Stimulated activated CD8-positive, alpha-beta memory T cell treated with anti-CD3 and anti-CD28 coated beads, Interleukin-7, amount 100 ng/mL, for 24 hours (primary cell): ENCODE data around the gene DOHH.

Experiments used
- DNase-seq: peaks from one replicate; pipeline ENCODE4 v3.0.0-alpha.2; 2020; ENCODE audit warnings: low read depth

Gene DOHH

DNA sequence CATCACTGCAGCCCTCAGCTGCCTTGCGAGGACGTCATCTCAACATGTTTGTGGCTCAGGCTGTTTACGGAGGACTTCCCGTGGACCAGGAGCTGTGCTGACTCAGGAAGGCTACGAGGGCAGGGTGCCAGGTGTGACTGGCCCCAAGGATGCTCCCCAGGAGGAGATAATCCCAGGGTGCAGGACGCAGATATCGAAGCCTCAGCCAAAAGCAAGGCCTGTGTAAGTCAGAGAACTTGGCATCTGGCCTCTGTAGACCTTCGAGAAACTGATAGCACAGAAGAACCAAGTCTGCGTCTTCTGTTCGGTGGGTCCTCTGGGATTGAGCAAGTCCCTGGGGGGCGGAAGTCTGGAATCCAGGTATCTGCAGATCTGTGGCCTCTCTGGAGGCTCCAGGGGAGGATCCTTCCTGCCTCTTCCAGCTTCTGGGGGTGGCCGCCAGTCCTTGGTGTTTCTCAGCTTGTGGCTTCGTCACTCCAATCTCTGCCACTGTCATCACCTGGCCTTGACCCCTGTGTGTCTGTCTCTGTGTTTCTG lies 2.6 kb upstream of the DOHH start:
- no peak for DNase-seq

DNA sequence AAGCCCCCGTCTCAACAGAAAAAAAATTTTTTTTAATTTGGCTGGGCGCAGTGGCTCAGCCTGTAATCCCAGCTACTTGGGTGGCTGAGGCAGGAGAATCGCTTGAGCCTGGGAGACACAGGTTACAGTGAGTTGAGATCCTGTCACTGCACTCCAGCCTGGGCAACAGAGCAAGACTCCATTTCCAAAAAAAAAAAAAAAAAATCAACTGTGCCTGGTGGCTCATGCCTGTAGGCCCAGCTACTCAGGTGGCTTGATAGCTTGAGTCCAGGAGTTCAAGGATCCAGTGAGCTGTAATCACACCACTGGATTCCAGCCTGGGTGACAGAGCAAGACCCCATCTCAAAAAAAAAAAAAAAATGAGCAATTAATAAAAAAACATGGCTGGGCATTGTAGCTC lies 1.3 kb upstream of the DOHH start:
- no peak for DNase-seq

DNA sequence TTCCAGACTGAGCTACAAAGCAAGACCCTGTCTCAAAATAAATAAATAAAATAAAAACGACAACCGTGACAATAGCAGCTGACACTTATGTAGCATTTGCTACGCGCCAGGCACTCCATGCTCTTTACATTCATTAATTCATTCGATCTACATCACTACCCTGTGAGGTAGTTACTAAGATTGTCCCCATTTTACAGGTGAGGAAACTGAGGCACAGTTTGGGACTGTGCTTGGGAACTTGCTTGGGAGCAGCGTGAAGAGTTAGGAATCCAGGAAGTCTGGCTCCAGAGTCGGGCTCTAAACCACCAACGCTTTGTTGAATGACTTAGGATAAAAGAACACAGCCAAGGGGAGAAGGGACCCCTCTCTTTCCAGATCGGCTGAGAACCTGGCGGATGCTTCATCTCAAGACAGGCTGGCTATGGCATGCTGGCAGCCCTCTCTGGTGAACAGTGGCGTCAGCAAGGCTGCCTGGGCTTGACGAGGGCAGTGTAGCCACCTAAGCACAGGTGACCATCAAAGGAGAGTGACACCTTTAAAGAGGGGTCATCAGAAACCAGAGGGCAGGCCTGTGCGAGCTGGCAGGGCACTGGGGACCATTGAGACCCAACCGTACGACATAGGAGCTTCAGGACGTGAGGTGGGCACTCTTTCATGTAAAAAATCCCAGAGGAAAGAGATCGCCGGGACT lies 591 bp downstream of the DOHH start:
- no peak for DNase-seq

DNA sequence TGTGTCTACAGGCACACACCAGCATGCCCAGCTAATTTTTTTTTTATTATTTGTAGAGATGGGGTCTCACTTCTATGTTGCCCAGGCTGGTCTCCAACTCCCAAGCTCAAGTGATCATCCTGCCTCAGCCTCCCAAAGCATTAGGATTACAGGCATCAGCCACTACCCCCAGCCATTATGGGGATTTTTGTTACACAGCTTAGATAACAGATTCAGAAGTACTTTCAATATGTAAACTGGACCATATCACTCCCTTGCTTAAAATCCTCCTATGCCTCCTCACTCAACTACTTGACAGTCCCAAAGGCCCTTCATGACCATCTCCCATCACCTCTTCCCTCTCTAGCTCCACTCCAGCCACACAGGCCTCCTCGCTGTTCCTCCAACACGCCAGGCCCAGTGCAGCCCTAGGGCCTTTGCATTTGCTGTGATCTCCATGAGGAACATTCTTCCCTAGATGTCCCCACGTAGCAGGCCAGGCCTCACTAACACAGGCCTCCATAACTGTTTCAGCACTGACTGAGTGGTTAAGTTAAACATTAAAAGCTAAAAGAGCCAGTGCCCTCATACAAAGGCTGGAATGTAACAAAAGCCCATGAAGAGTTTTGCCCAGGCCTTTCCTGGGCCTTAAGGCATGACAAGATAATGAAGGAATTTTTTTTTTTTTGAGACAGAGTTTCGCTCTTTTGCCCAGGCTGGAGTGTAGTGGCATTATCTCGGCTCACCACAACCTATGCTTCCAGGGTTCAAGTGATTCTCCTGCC lies 2.5 kb downstream of the DOHH start:
- DNase-seq: no peak

DNA sequence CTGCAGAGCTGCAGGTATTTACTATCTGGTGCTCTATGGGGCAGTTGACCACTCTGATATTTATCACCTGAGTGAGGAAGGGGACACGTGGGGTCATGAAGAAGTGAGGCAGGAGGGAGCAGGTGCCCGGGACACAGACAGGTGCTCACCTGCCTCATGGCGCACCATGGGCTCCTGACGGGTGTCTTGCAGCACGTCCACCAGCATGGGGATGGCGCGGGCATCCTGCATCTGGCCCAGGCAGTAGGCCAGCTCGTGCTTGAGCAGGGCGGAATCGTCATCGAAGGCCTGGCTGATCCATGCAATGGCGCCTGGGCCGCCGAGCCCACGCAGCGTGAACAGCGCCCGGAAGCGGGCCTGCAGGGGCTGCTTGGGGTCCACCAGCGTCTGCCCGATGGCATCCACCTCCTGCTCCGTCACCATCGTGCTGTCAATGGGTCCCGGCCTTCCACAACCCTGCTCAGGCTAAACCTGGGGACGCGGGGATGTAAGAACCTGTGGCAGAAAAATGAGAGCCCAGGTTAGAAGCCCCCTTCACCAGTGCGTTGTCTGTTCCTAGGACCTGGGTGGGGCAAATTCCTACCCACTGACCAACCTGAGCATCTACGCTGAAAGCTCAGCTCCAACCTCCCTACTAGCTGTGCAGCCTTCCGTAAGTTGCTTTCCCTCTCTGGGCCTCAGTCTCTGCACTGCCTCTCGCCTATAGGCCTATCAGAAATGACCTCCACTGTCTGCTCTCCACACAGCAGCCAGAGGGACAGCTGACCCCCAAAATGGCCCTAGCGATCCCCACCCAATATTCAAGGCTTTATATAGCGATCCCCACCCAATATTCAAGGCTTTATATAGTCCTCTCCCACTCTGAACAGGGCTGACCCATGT lies 3.8 kb downstream of the DOHH start:
- DNase-seq: no peak

DNA sequence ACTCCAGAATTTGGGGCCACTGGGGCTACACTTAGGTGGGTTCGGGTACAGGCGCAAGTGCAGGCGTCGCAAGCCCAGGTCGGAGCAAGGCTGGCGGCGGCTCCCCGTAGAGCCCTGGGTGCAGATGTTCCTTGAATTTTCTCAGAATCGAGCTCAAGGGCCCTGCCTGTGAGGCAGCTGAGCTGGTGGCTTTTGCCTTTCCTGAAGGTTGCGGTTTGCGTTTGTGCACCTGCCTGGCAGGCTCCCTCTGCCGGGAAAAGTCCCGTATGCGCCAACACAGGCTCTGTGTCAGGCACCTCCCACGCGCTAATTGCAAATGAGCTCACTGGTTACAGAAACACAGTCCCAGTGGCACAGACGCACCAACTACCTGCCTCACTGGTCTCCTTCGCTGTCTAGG lies 5.9 kb downstream of the DOHH start:
- no peak for DNase-seq

DNA sequence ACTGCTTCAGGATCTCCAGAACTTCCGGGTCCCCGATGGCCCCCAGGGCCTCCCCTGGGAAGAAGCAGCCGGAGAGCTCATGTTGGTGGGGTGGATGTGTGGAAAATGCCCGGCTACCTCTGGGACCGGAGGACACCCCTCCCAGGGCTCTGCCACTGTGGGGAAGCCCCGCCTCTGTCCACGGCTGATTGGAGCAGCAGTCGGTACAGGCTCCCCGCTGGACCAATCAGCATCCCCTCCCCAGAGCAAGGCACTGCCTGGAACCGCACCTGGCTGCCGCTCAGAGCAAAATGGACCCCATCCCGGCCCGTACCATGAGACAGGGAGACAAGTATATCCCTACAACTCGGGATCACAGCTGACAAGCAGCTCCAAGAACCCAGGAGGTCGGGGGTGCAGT lies 6.4 kb downstream of the DOHH start:
- DNase-seq: no peak

DNA sequence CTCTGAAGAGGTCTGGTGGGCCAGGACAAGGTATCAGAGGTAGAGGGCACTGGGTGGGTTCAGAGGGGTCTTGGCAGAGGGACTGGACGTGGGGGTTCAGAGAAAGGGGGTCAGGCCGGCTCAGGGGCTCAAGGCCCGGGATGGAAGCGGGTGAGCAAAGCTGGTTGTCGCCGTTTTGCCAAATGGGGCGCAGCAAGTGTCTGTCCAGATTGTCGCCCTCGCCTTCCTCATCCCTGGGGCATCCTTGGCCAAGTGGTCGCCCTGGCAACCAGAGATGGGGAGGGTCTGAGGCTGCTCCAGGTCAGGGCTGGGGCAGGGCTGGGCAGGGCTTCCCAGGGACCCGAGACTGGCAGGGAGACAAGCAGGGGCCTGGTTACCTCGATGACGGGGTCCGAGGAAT lies 6.8 kb downstream of the DOHH start:
- no peak for DNase-seq

DNA sequence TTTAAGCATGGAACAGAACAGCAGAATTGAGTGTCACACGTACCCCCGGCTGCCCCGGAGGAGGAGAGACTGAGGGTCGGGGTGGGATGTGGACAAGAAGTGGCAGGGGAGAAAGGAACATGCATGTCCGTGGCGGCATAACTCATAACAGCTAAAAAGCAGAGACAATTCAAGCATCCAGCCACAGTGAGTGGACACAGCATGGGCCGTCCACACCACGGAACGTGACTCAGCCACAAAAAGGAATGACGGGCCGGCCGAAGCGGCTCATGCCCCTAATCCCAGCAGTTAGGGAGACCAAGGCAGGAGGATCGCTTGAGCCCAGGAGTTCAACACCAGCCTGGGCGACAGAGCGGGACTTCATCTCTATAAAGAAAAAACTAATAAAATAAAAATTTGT lies 7.6 kb downstream of the DOHH start:
- DNase-seq: no peak

DNA sequence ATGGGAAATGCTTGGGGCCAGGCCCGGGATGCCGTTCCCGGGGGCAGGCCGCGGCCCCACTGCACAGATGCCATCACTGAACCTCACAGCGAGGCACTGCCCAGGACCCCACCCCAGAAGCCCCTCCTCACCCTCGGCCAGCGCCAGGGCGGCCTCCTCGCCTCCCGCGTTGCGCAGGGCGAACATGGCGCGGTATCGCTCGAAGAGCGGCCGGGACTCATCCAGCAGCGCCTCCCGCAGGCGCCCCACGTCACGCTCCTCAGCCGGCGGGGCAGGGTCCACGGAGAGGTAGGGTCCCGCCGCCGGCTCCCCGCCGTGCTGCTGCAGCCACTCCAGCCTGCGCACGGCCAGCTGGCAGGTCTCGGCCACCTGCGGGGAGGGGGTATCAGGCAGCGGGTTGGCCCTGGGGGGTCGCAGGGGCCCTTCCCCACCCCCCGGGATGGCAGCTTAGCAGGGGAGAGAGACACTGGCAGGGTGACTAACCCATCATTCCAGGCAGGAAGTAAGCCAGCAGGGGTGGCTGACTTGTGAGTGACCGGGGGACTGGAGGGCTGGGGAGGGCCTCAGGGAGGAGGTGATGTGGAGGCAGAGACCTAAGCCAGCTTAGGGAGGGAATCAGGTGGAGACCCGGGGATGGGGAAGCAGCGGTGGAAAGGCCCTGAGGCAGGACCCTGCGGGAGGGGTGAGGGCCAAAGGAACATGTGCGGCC lies 8.2 kb downstream of the DOHH start:
- no peak for DNase-seq

DNA sequence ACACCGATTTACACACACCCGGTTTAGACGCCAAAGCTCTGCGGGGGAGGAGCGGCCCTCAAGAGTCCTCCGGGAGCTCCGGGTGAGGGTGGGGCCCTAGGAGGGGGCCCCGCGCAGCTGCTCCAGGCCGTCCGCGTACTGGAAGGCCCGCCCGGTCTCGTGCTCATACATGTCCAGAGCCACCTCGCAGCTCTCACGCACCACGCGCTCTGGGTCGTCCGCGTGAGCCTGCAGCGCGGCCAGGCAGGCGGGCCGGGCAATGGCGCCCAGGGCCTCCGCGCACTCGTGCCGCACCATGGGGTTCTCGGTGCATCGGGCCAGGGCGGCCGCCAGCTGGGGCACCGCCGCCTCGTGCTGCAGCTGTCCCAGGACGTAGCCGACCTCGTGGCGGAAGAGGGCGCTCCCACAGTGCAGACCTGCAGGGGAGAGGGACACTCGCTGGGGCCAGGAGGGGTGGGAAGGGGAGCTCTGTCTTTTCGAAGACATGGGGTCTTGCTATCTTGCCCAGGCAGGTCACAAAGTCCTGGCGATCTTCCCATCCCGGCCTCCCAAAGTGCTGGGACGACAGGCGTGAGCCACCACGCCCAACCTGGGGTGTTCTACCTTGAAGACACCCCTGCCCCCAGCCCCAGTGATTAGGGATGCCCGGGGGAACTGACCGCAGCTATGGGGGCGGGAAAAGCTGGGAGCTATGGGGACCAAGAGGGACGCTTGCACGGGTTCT lies 8.9 kb downstream of the DOHH start:
- no peak for DNase-seq

DNA sequence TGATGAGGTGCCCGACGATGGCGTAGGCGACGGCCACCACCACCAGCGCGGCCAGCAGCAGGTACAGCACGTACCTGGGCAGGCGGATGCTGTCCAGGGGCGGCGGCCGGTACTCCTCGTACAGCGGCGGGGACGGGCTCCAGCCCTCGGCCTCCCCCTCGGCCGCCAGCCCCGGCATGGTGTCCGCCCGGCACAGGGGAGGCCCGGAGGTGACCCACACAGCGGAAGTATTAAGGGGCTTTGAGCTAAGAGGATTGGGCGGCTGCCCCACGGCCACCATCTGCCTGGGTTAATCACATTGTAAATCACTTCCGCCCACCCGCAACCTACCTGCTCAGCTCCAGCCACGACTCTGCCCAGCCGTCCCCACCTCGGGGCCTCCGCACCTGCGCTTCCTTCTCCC lies 17.2 kb downstream of the DOHH start, which contains the start of gene SMIM44:
Gene SMIM44, minus strand, starts transcription at position 216 of the 403 bp plus-strand sequence. Its CDS starts 38 bp downstream, at position 178.
- DNase-seq: no peak

DNA sequence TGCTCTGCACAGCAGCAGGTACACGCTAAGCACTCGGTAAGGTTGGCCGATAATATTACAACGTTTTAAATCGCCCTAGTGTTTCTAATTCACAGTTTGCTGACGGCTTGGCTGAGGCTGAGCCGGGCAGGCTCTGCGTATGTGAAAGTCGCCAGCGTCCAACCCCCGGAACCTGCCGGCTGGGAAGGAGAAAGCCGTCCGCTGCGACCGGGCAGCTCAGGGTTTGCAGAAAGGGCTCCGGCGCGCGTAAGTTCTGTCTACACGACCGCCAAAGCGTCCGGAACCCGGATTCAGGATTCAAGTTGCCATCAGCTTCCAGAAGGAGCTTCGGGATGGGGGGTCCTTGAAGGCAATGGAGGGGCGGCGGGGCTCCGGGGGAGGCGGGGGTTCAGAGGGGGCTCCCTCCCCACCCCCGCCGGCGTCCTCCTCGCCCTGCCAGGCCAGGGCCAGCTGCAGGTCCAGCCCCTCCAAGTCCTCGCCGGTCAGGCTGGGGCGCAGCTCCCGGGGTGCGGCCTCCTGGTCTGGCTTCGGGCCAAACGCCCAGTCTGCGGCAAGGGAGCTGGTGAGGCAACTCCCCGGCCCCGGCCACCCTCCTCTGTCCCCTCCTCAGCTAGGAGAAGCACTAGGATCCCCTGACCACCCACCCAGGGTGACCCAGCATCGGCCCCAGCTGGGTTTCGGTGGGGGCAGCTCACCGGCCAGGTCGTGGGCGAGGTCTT lies 17.8 kb downstream of the DOHH start:
- DNase-seq: no peak

DNA sequence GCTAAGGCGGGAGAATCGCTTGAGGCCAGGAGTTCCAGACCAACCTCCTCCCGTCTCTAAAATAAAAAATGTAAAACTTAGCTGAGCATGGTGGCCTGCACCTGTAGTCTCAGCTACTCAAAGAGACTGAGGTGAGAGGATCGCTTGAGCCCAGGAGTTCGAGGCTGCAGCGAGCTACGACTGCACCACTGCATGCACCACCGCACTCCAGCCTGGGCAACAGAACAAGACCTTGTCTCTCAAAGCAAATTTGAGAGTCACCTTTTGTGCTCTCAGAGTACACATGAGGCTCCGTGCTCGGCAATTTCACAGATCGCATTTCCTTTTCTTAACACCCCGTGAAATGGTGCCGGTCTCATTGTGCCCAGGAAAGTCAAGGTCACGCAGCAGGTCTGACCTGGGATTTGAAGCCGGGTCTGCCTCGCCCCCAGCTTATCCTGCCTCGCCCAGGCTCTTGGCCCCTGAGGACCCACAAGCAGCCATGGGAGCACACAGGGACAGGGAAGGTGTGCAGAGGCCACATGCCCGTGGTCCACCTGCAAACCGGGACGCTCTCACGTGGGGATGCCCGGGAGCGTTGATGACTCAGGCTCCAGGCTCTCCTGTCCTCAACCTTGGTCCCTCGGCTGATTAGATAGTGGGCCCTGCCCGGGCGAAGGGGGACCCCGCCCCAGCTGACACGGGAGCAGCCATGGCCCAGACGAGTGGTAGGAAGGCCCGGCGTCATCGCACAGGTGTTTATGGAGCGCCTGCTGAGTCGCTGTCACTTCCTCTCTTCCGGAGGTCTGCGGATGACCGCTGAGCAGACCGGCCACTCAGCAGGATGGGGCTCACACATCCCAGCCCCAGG lies 19.0 kb downstream of the DOHH start:
- no peak for DNase-seq

DNA sequence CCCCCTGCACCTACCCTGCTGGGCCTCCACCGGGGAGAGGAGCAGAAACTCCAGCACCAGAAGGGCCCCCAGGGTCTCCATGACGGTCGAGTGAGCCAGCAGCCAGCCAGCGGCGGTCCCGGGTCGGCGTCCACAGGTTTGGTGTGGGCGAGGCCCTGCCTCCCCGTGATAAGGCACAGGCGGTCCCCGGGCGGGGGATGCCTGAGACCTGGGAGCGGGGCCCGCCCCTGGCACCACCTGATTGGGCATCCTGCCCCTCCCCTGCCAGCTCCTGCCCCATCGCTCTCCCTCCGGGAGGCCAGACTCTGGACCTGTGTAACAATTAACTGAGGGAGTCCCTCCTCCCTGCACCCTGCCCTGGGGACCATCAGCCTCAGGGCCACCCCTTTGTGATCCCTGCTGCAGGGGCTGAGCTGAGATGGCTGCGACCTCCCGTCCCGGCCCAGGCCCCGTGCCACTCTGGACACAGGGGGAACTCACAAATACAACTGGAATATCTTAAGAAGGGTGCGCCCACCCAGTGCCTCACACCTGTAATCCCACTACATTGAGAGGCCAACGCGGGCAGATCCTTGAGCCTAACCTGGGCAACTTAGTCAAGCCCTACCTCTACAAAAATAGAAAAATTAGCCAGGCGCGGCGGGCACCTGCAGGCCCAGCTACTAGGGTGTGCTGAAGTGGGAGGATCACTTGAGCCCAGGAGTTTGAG lies 19.9 kb downstream of the DOHH start, which contains the start of gene SMIM24:
Gene SMIM24, minus strand, starts transcription at position 143 of the 709 bp plus-strand sequence. Its CDS starts 62 bp downstream, at position 81.
- no peak for DNase-seq

DNA sequence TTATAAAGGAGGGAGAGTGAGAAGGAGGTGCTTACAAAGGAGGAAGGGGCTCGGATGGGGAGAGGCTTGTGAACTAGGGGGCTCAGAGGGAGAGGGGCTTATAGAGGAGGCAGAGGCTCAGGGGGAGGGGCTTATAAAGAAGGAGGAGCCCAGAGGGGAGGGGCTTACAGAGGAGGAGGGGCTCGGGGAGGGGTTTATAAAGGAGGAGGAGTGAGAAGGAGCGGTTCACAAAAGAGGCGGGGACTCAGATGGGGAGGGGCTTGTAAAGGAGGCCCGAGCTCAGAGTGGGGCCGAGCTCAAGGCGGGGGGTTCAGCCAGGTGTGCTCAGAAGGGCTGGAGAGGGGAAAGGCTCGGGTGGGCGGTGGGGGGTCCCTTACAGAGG lies 20.6 kb downstream of the DOHH start:
- DNase-seq: no peak

DNA sequence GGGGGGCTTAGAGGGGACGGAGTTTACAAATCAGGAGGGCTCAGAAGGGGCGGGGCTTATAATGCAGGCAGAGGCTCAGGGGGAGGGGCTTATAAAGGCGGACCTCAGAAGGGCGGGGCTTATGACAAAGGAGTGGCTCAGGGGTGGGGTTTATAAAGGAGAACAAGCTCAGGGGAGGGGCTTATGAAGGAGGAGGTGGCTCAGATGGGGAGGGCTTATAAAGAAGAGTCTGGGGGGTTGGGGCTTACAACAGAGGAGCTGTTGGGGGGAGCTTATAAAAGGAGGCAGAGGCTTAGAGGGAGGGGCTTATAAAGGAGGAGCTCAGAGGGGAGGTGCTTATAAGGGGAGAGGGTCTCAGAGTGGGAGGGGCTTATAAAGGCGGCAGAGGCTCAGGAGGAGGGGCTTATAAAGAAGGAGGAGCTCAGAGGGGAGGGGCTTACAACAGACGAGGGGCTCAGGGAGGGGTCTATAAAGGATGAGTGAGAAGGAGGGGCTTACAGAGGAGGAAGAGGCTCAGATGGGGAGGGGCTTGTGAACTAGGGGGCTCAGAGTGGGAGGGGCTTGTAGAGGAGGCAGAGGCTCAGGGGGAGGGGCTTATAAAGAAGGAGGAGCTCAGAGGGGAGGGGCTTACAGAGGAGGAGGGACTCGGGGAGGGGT lies 21.2 kb downstream of the DOHH start:
- no peak for DNase-seq
